ENCODE measurements around the gene HS3ST3B1. TPM values are rescaled to one million over a fixed set of nuclear protein-coding genes. Genes with fewer than 3 reads are reported as not detected.

HS3ST3B1 gene
- total RNA-seq, 2 experiments from 2014 or later, result 4.9 to 5.1 TPM

DNA sequence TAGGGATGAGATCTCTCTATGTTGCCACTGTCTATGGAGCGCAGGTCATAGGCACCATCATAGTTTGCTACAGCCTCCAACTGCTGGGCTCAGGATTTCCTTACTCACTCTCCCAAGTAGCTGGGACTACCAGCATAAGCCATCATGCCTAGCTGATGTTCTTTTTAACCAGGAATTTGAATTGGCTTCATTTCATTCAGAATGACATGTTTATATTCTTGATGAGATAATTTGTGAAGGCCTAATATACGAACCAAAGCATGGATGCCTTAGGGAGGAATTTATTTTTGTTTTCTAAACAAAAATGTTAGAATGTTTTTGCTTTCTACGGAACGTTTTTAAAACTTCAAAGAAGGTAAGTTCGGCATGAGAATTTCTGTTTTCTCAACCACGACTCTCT lies 71.6 kb downstream of the HS3ST3B1 start:
- TF ChIP-seq, protein P1, sequence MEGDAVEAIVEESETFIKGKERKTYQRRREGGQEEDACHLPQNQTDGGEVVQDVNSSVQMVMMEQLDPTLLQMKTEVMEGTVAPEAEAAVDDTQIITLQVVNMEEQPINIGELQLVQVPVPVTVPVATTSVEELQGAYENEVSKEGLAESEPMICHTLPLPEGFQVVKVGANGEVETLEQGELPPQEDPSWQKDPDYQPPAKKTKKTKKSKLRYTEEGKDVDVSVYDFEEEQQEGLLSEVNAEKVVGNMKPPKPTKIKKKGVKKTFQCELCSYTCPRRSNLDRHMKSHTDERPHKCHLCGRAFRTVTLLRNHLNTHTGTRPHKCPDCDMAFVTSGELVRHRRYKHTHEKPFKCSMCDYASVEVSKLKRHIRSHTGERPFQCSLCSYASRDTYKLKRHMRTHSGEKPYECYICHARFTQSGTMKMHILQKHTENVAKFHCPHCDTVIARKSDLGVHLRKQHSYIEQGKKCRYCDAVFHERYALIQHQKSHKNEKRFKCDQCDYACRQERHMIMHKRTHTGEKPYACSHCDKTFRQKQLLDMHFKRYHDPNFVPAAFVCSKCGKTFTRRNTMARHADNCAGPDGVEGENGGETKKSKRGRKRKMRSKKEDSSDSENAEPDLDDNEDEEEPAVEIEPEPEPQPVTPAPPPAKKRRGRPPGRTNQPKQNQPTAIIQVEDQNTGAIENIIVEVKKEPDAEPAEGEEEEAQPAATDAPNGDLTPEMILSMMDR (IDR thresholded peaks at IDR 0.05), result no peak
- DNase-seq (no peak), ATAC-seq (no peak)
- intact Hi-C loops (cut with micrococcal nuclease), result no loop called here
- H3K9me3 Mint-ChIP-seq, result no peaks in the 10 kb centered on the region
- H3K36me3 Mint-ChIP-seq (ENCODE audit: low read depth), result no peaks in the 10 kb centered on the region
- CTCF ChIA-PET, result no interaction called here
- no peak overlapping the region for H3K27ac Mint-ChIP-seq
- POLR2A ChIA-PET, result no interaction called here
- H3K27me3 Mint-ChIP-seq, result no peaks in the 10 kb centered on the region
- H3K4me1 Mint-ChIP-seq (ENCODE audit: low read depth), result no peaks in the 10 kb centered on the region
- H3K4me3 Mint-ChIP-seq, result no peak overlapping the region

GRCh38 chr17:14372905-14373613 lies 72.2 kb downstream of the HS3ST3B1 start:
- Mint-ChIP-seq H3K27ac (no peak overlapping the region), H3K27me3 (no peaks in the 10 kb centered on the region), H3K4me3 (no peak overlapping the region), H3K36me3 (ENCODE audit: low read depth) (no peaks in the 10 kb centered on the region), H3K9me3 (no peaks in the 10 kb centered on the region), H3K4me1 (ENCODE audit: low read depth) (no peaks in the 10 kb centered on the region)
- TF ChIP-seq, protein P1 (IDR thresholded peaks at IDR 0.05), result no peak
- POLR2A ChIA-PET, result no interaction called here
- CTCF ChIA-PET, result no interaction called here
- intact Hi-C loops (cut with micrococcal nuclease), result no loop called here
- DNase-seq, result no peak
- ATAC-seq, result no peak

GRCh38 chr17:14373614-14374259 lies 72.9 kb downstream of the HS3ST3B1 start:
- Mint-ChIP-seq H3K9me3 (no peaks in the 10 kb centered on the region), H3K4me3 (no peak overlapping the region), H3K27ac (no peak overlapping the region), H3K4me1 (ENCODE audit: low read depth) (no peaks in the 10 kb centered on the region), H3K36me3 (ENCODE audit: low read depth) (no peaks in the 10 kb centered on the region), H3K27me3 (no peaks in the 10 kb centered on the region)
- ChIA-PET POLR2A (interaction anchor here (0.5 kb wide), 1 partner anchor 91 kb away, joined by 4 read pairs; no protein-coding TSS in a partner anchor), CTCF (interaction anchor here (1.3 kb wide), 1 partner anchor 779 kb away, joined by 3 read pairs; no protein-coding TSS in a partner anchor)
- DNase-seq, result no peak
- intact Hi-C loops (cut with micrococcal nuclease), result no loop called here
- TF ChIP-seq, protein P1 (IDR thresholded peaks at IDR 0.05), result no peak
- no peak for ATAC-seq

DNA sequence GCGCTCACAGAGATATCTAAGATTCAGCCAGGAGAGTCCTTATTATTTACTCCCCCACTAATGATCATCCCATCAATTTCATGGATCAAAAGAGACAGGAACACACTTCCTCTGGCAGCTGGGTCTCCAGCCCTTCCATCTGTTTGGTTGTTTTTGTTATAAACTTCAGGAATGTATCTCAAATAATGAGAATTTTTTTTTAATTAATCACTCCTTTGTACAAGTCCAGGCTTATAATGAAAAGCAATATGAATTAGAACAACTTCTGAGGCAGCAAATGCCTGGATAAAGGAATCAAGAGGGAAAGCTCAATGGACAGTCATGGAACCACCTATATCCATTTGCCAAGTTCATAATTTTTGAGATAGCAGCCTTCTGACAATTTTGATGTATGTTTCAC lies 73.4 kb downstream of the HS3ST3B1 start:
- H3K27me3 Mint-ChIP-seq, result no peaks in the 10 kb centered on the region
- ATAC-seq (no peak), DNase-seq (no peak)
- no peaks in the 10 kb centered on the region for H3K4me1 Mint-ChIP-seq (ENCODE audit: low read depth)
- H3K4me3 Mint-ChIP-seq, result no peak overlapping the region
- no peaks in the 10 kb centered on the region for H3K36me3 Mint-ChIP-seq (ENCODE audit: low read depth)
- TF ChIP-seq, protein P1 (IDR thresholded peaks at IDR 0.05), result no peak
- ChIA-PET CTCF (interaction anchor here (1.3 kb wide), 1 partner anchor 780 kb away, joined by 3 read pairs; no protein-coding TSS in a partner anchor), POLR2A (interaction anchor here (0.5 kb wide), 1 partner anchor 91 kb away, joined by 4 read pairs; no protein-coding TSS in a partner anchor)
- intact Hi-C loops (cut with micrococcal nuclease), result no loop called here
- H3K27ac Mint-ChIP-seq, result no peak overlapping the region
- no peaks in the 10 kb centered on the region for H3K9me3 Mint-ChIP-seq

DNA sequence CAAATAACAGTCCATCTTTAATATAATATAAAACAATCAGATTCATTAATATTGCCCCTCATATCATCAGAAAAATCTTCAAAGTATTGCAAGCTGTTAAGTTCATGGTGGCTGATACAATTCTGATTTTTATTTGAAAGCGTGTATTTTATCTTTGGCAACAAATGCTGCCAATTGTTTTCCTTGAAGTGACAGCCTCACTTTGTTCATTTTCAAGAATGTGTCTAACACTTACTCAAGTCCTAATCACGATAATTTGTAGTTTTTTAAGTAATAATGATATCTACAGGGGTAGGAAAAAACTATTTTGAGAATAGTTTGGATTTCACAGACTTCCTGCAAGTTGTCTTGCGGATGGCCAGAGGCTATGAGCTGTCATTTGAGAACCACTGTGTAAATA lies 75.8 kb downstream of the HS3ST3B1 start:
- Mint-ChIP-seq H3K27me3 (no peaks in the 10 kb centered on the region), H3K9me3 (no peaks in the 10 kb centered on the region), H3K4me1 (ENCODE audit: low read depth) (no peaks in the 10 kb centered on the region), H3K27ac (no peak overlapping the region), H3K4me3 (no peak overlapping the region), H3K36me3 (ENCODE audit: low read depth) (no peaks in the 10 kb centered on the region)
- no peak for ATAC-seq
- no peak for DNase-seq
- CTCF ChIA-PET, result no interaction called here
- intact Hi-C loops (cut with micrococcal nuclease), result no loop called here
- TF ChIP-seq, protein P1 (IDR thresholded peaks at IDR 0.05), result no peak
- POLR2A ChIA-PET, result no interaction called here
